Skeletal muscle satellite cell (primary cell): Measurements from ENCODE around the gene IFI27L1.

Experiments used
- H3K27me3 ChIP-seq: 2 replicates; pipeline ENCODE4 v1.7.0; 2013; ENCODE audit warnings: low read length; ENCODE audit not compliant: control insufficient read depth, insufficient read depth
- H3K36me3 ChIP-seq: 2 replicates; pipeline ENCODE4 v1.7.0; 2013; ENCODE audit warnings: mild to moderate bottlenecking, control low read depth, low read length; ENCODE audit not compliant: insufficient read depth
- H3K4me1 ChIP-seq: 2 replicates; pipeline ENCODE4 v1.7.0; 2013; ENCODE audit warnings: low read length; ENCODE audit not compliant: control insufficient read depth, insufficient read depth
- H3K4me2 ChIP-seq: 2 replicates; pipeline ENCODE4 v1.7.0; 2013; ENCODE audit warnings: mild to moderate bottlenecking, low read length
- H3K4me3 ChIP-seq: 2 replicates; pipeline ENCODE4 v1.7.0; 2013; ENCODE audit warnings: low read length
- H3K9ac ChIP-seq: 2 replicates; pipeline ENCODE4 v1.7.0; 2013; ENCODE audit warnings: mild to moderate bottlenecking, low read depth, low read length, moderate library complexity
- H3K9me3 ChIP-seq: replicated peaks from 2 replicates; pipeline ENCODE4 v1.7.0; 2013; ENCODE audit warnings: mild to moderate bottlenecking, control low read depth, low read length

Gene IFI27L1

DNA sequence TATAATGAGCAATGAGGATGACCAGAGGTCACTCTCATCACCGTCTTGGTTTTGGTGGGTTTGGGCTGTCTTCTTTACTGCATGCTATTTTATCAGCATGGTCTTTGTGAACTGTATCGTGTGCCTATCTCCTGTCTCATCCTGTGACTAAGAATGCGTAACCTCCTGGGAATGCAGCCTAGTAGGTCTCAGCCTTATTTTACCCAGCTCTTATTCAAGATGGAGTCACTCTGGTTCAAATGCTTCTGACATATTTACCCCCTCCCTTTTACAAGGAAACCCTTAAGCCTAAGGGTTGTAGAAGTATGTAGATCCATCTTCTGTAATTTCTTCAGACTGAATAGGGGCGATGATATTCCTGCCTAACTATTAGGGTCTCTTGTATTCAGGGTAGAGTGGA is 8.4 kb downstream of the IFI27L1 start:
- Histone ChIP-seq H3K9ac (no peak overlapping the region), H3K27me3 (no peaks in the 10 kb centered on the region), H3K4me3 (no peak overlapping the region), H3K36me3 (no peaks in the 10 kb centered on the region), H3K9me3 (no peaks in the 10 kb centered on the region), H3K4me1 (peaks cover 14% of the 10 kb centered on the region), H3K4me2 (no peak overlapping the region)

DNA sequence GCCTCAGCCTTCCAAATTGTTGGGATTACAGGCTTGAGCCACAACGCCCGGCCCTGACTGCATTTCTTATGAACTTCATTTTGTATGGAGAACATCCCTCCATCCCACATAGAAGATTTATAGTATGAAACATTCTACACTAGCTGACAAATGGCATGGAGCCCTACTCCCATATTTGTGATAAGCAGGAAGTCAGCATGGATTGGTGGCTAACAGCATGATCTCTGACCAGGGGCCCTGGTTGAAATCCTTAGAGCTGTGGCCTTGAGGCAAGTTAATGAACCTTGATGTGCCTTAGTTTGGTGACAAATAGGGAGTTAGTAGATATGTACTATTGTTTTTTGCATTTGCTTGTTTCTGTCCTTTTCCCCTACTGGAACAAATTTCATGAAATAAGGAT is 12.3 kb downstream of the IFI27L1 start:
- Histone ChIP-seq H3K9ac (no peak overlapping the region), H3K27me3 (no peaks in the 10 kb centered on the region), H3K4me1 (peaks cover 12% of the 10 kb centered on the region), H3K4me3 (no peak overlapping the region), H3K4me2 (no peak overlapping the region), H3K9me3 (no peaks in the 10 kb centered on the region), H3K36me3 (peaks cover 3% of the 10 kb centered on the region)

DNA sequence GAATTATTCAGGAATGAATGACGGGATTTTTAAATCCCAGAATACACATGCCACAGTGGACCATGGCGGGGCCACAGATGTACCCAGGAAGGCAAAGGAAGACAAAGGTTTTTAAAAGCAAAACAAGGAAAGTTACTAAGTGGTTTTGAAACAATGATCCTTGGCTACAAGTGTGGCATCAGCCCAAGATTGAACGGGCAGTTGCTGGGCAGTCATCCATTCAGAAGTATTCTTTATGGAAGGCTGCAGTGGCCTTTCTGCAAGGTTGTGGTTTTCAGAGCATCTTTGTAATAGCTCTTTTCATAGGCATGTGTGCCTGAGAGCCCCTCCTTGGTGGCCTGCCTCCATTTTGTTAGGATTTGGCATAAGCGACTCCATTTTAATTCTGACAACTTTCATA is 16.0 kb downstream of the IFI27L1 start:
- H3K36me3 ChIP-seq, result peaks cover 8% of the 10 kb centered on the region
- no peak overlapping the region for H3K9ac ChIP-seq
- no peak overlapping the region for H3K4me3 ChIP-seq

DNA sequence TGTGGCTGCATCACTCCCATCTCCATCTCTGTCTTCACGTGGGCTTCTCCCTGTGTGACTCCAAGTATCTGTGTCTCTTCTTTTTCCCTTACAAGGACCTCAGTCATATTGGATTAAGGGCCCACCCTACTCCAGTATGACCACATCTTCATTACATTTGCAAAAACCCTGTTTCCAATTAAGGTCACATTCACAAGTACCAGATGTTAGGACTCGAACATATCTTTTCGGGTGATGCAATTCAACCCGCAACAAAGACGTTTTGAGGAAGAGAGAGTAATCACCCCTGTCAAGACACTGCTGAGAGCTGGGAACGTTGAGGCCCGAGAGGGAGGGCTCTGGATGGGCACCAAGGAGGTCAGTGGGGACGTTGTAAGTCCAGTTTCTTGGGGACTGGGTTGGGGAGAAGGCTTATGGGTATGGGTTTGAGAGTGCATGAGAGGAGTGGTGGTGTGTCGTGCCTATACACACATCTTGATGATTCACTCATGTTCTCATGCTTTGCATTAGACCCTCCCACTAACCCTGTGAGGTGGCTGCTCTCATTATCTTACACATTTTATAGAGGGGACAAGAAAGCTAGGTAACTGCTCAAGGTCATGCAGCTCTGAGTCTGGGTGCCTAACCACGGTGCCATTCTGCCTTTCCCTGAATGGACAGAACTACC is 17.3 kb downstream of the IFI27L1 start:
- Histone ChIP-seq H3K36me3 (peaks cover 9% of the 10 kb centered on the region), H3K9ac (no peak overlapping the region), H3K4me2 (no peak overlapping the region), H3K27me3 (no peaks in the 10 kb centered on the region), H3K4me1 (peaks cover 19% of the 10 kb centered on the region), H3K4me3 (no peak overlapping the region), H3K9me3 (no peaks in the 10 kb centered on the region)

More for the DNA sequence above, 16.0 kb downstream of the IFI27L1 start:
- H3K4me1 ChIP-seq, result peaks cover 19% of the 10 kb centered on the region
- no peak overlapping the region for H3K4me2 ChIP-seq
- no peaks in the 10 kb centered on the region for H3K9me3 ChIP-seq
- no peaks in the 10 kb centered on the region for H3K27me3 ChIP-seq

DNA sequence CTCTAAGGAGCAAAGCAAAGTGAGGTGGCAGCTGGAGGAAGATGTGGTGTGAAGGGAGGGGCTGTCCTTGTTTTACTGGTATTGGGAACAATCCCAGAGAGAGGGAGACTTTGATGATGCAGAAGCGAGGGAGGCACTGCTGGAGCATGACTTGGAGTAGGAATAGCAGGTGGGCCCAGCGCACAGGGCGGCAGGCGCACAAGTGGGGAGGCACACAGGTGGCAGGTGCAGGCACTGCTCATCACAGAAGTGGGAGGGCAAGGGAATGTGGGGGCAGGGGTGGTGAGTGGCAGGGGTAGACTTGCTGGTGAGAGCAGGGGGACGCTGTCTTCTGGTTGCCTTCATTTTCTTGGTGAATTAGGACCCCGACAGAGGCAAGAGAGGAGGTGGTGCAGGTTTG is 17.9 kb downstream of the IFI27L1 start:
- no peaks in the 10 kb centered on the region for H3K9me3 ChIP-seq
- H3K4me1 ChIP-seq, result peaks cover 19% of the 10 kb centered on the region
- peaks cover 9% of the 10 kb centered on the region for H3K36me3 ChIP-seq
- no peaks in the 10 kb centered on the region for H3K27me3 ChIP-seq
- H3K9ac ChIP-seq, result no peak overlapping the region
- H3K4me2 ChIP-seq, result no peak overlapping the region
- H3K4me3 ChIP-seq, result no peak overlapping the region

DNA sequence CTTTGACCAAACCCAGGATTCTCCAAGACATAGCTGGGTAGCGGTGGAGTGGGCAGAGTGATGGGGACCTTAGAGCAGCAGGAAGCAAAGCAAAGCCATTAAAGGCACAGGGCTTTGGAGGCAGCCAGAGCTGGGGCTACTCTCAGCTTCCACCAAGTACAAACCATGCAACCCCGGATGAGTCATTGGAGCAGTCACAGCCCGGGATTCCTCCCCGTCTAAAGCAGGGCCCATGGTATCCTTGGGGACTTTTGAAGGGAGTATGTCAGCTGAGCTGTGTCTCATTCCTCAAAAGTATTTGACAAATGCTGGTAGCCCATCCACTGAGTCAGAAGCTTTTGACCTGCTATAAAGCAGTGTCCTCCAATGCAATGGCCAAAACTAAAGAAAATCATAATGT is 19.7 kb downstream of the IFI27L1 start:
- Histone ChIP-seq H3K4me2 (peak overlapping the region; percentile 25), H3K36me3 (peaks cover 9% of the 10 kb centered on the region), H3K4me3 (no peak overlapping the region), H3K27me3 (no peaks in the 10 kb centered on the region), H3K4me1 (peaks cover 19% of the 10 kb centered on the region), H3K9ac (no peak overlapping the region), H3K9me3 (no peaks in the 10 kb centered on the region)

DNA sequence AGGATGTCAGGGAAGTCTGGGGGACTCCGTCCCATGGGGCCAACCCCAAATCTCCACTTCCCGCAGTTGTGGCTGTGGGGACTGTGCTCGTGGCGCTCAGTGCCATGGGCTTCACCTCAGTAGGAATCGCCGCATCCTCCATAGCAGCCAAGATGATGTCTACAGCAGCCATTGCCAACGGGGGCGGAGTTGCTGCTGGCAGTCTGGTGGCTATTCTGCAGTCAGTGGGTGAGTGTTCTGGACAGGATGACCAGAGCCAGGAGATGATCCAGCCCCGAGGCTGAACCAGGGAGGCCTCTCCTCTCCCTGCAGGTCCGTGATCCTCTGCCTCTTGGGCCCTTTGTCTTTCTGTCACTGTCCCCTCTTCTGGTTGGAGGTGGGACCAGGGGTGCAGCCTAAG is 20.6 kb downstream of the IFI27L1 start:
- peaks cover 8% of the 10 kb centered on the region for H3K36me3 ChIP-seq
- peaks cover 19% of the 10 kb centered on the region for H3K4me1 ChIP-seq
- no peaks in the 10 kb centered on the region for H3K9me3 ChIP-seq
- H3K4me2 ChIP-seq, result no peak overlapping the region
- no peak overlapping the region for H3K9ac ChIP-seq
- H3K27me3 ChIP-seq, result no peaks in the 10 kb centered on the region
- H3K4me3 ChIP-seq, result no peak overlapping the region

DNA sequence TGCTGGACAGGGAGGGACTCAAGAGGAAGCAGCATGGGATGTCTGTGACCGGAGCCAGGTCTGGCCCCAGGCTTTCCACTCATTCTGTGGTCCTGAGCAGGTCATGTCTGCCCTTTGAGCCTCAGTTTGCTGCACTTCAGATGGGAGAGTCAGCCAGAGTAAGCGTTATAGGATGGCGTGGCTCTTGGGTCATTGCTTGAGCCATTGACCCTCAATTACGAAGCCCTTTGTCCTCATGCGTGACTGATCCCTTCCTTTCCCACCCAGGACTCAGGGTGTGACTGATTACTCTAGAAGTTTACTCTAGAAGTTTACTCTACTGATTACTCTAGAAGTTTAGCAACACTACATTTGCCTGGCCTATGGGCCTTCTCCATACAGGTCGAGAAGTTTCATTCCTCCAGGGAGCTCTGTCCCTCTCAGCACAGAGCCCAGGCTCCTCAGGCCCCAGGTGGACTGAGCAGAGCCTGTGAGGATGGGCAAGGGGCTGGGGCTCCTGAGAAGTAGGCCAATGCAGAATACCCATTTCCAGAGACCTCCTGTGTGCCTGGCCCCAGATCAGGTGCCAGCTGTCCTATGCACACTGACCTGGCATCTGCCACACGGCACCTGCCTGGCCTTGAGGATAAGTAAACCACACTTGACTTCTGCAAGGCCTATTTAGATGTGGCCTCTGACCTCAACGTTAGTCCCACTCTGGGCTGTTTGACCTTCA is 21.8 kb downstream of the IFI27L1 start:
- H3K9me3 ChIP-seq, result no peaks in the 10 kb centered on the region
- peaks cover 5% of the 10 kb centered on the region for H3K36me3 ChIP-seq
- no peaks in the 10 kb centered on the region for H3K27me3 ChIP-seq
- no peak overlapping the region for H3K9ac ChIP-seq
- peaks cover 19% of the 10 kb centered on the region for H3K4me1 ChIP-seq
- H3K4me2 ChIP-seq, result no peak overlapping the region
- H3K4me3 ChIP-seq, result no peak overlapping the region

DNA sequence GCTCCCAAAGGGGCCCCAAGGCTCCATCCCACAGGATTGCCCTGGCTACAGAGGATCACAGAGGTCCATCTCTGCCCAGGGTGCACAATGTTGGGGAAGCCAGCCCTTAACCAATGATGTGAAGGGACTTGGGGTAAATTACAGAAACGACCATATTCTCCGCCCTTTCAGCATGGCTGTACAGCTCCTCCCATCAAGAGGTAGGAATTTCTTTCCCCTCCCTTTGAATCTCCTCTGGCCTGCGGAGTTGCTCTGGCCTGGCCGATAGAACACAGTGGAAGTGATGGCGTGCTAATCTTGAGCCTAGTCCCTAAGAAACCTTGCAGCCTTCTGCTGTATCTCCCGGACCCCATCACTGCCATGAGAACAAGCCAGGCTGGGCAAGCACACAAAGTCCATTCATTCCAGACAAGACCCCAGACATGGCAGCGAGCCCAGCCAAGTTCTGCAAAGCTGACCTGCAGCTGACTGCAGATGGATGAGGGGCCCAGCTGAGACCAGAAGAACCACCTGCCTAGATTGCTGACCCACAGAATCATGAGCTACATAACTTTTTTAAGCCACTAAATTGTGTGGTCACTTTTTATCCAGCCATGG is 22.5 kb downstream of the IFI27L1 start:
- Histone ChIP-seq H3K4me3 (no peak overlapping the region), H3K4me2 (no peak overlapping the region), H3K9ac (no peak overlapping the region), H3K9me3 (no peaks in the 10 kb centered on the region), H3K4me1 (peaks cover 19% of the 10 kb centered on the region), H3K36me3 (peaks cover 5% of the 10 kb centered on the region), H3K27me3 (no peaks in the 10 kb centered on the region)

DNA sequence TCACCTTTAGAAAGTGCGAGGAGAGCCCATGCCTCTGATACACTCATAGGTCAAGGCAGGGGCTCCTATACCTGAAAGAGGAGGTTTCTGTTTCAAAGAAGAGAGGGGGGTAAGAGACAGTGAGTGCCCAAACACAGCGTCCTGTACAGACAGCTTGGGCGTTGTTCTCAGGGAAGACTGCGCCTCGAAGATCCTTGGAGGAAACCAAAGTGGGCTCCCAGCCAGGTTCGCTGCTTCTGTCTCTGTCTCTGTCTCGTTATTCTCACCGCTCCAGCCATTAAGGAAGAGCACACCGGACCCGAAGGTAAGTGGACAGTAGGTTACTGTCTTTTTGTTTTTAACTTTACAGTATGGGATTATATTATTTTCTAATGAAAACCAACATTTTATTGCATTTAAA is 23.6 kb downstream of the IFI27L1 start:
- Histone ChIP-seq H3K36me3 (peaks cover 5% of the 10 kb centered on the region), H3K4me1 (peaks cover 19% of the 10 kb centered on the region), H3K4me2 (no peak overlapping the region), H3K9me3 (no peaks in the 10 kb centered on the region), H3K27me3 (no peaks in the 10 kb centered on the region), H3K4me3 (no peak overlapping the region), H3K9ac (no peak overlapping the region)

DNA sequence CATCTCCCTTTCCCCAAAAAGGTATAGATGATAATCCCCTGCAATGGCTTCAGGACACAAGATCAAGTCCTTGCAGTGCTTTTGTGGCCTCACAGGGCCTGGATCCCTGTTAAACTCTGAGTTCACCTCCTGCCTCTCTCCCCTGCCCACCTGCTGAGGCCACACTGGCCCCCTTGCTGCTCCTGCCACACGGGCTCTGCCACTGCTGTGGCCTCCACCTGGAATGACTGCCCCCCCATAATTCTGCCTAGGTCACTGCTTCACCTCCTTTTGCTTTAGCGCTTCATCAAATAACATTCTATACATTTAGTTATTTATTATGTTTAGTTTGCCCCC is 28.8 kb downstream of the IFI27L1 start:
- Histone ChIP-seq H3K36me3 (no peaks in the 10 kb centered on the region), H3K4me3 (no peak overlapping the region), H3K4me1 (peaks cover 7% of the 10 kb centered on the region), H3K9ac (no peak overlapping the region), H3K4me2 (no peak overlapping the region), H3K9me3 (no peaks in the 10 kb centered on the region), H3K27me3 (no peaks in the 10 kb centered on the region)
